ENCODE data around the gene GJD2.

The GJD2 gene

GRCh38 chr15:34724481-34724880 lies 30.3 kb downstream of the GJD2 start:
- Mint-ChIP-seq H3K27ac (no peak overlapping the region), H3K9me3 (no peaks in the 10 kb centered on the region), H3K4me3 (no peak overlapping the region), H3K4me1 (ENCODE audit: low read depth) (peaks cover 3% of the 10 kb centered on the region), H3K27me3 (peaks cover 76% of the 10 kb centered on the region), H3K36me3 (ENCODE audit: low read depth) (no peaks in the 10 kb centered on the region)
- no peak for DNase-seq

- Mint-ChIP-seq H3K4me3 (no peak overlapping the region), H3K27ac (no peak overlapping the region)
Measured at GRCh38 chr15:34722439-34722836, 32.4 kb downstream of the GJD2 start.

GRCh38 chr15:34721802-34722438 lies 32.9 kb downstream of the GJD2 start:
- H3K4me1 Mint-ChIP-seq (ENCODE audit: low read depth), result peaks cover 3% of the 10 kb centered on the region
- H3K27ac Mint-ChIP-seq, result no peak overlapping the region
- H3K36me3 Mint-ChIP-seq (ENCODE audit: low read depth), result no peaks in the 10 kb centered on the region
- H3K4me3 Mint-ChIP-seq, result no peak overlapping the region
- DNase-seq, result no peak
- peaks cover 69% of the 10 kb centered on the region for H3K27me3 Mint-ChIP-seq
- H3K9me3 Mint-ChIP-seq, result no peaks in the 10 kb centered on the region

More at GRCh38 chr15:34722439-34722836, 32.4 kb downstream of the GJD2 start:
- H3K4me1 Mint-ChIP-seq (ENCODE audit: low read depth), result peaks cover 3% of the 10 kb centered on the region
- H3K36me3 Mint-ChIP-seq (ENCODE audit: low read depth), result no peaks in the 10 kb centered on the region
- H3K9me3 Mint-ChIP-seq, result no peaks in the 10 kb centered on the region
- DNase-seq, result no peak
- H3K27me3 Mint-ChIP-seq, result peaks cover 73% of the 10 kb centered on the region

GRCh38 chr15:34721157-34721801 lies 33.5 kb downstream of the GJD2 start:
- no peak for DNase-seq
- no peaks in the 10 kb centered on the region for H3K36me3 Mint-ChIP-seq (ENCODE audit: low read depth)
- H3K4me3 Mint-ChIP-seq, result no peak overlapping the region
- peaks cover 3% of the 10 kb centered on the region for H3K4me1 Mint-ChIP-seq (ENCODE audit: low read depth)
- no peak overlapping the region for H3K27ac Mint-ChIP-seq
- H3K27me3 Mint-ChIP-seq, result peaks cover 66% of the 10 kb centered on the region
- H3K9me3 Mint-ChIP-seq, result no peaks in the 10 kb centered on the region

- no peak overlapping the region for H3K27ac Mint-ChIP-seq
- no peaks in the 10 kb centered on the region for H3K36me3 Mint-ChIP-seq (ENCODE audit: low read depth)
- no peak for DNase-seq
- no peaks in the 10 kb centered on the region for H3K9me3 Mint-ChIP-seq
- H3K4me3 Mint-ChIP-seq, result no peak overlapping the region
- peaks cover 53% of the 10 kb centered on the region for H3K27me3 Mint-ChIP-seq
- peaks cover 3% of the 10 kb centered on the region for H3K4me1 Mint-ChIP-seq (ENCODE audit: low read depth)
Measured at GRCh38 chr15:34719695-34720094, 35.1 kb downstream of the GJD2 start.

GRCh38 chr15:34718681-34719665 lies 35.8 kb downstream of the GJD2 start:
- H3K9me3 Mint-ChIP-seq, result no peaks in the 10 kb centered on the region
- H3K27ac Mint-ChIP-seq, result no peak overlapping the region
- peaks cover 3% of the 10 kb centered on the region for H3K4me1 Mint-ChIP-seq (ENCODE audit: low read depth)
- H3K4me3 Mint-ChIP-seq, result no peak overlapping the region
- H3K36me3 Mint-ChIP-seq (ENCODE audit: low read depth), result no peaks in the 10 kb centered on the region
- no peak for DNase-seq
- peaks cover 51% of the 10 kb centered on the region for H3K27me3 Mint-ChIP-seq

DNA sequence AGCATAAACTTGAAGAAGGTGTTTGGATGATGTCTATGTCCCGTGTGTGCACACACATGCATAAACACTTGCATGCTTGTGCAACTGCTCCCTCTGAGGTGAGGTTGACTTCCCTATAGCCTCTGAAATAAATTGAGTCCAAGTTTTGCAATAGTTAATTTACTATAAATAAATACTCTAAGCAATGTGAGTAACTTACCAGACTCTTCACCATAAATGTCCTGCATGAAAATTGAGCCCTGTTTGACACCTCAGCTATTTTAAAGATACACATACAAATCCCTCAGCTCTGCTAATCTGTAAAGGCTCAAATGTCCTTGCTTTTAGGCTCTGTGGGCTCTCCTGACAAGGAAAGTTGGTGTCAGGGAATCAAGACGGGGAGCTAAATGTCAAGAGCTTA lies 37.1 kb downstream of the GJD2 start:
- no peak overlapping the region for H3K4me3 Mint-ChIP-seq
- no peak overlapping the region for H3K27ac Mint-ChIP-seq
- no peaks in the 10 kb centered on the region for H3K36me3 Mint-ChIP-seq (ENCODE audit: low read depth)
- peaks cover 48% of the 10 kb centered on the region for H3K27me3 Mint-ChIP-seq
- no peaks in the 10 kb centered on the region for H3K9me3 Mint-ChIP-seq
- DNase-seq, result no peak
- peaks cover 3% of the 10 kb centered on the region for H3K4me1 Mint-ChIP-seq (ENCODE audit: low read depth)

DNA sequence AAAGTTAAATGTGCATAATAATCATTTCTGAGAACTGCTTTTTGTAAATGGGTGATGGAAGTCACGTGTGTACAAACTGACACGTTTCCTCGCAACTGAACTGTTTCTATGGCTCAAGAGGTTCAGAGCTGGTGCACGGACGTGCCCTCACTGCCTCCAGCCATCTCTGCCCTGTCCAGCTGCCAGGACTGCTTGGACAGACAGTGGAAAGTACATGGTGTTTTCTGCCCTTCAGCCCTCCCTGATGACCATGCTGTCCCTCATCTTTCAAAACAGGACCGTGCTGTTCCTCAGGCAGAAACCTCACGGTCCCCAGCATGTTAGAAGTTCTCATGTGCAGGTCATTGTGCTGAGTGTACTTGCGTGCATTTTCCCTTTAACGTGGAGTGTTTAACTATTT lies 38.7 kb downstream of the GJD2 start:
- H3K27ac Mint-ChIP-seq, result no peak overlapping the region
- no peak overlapping the region for H3K4me3 Mint-ChIP-seq
- DNase-seq, result no peak
- H3K36me3 Mint-ChIP-seq (ENCODE audit: low read depth), result no peaks in the 10 kb centered on the region
- H3K9me3 Mint-ChIP-seq, result no peaks in the 10 kb centered on the region
- H3K4me1 Mint-ChIP-seq (ENCODE audit: low read depth), result no peaks in the 10 kb centered on the region
- H3K27me3 Mint-ChIP-seq, result peaks cover 44% of the 10 kb centered on the region

DNA sequence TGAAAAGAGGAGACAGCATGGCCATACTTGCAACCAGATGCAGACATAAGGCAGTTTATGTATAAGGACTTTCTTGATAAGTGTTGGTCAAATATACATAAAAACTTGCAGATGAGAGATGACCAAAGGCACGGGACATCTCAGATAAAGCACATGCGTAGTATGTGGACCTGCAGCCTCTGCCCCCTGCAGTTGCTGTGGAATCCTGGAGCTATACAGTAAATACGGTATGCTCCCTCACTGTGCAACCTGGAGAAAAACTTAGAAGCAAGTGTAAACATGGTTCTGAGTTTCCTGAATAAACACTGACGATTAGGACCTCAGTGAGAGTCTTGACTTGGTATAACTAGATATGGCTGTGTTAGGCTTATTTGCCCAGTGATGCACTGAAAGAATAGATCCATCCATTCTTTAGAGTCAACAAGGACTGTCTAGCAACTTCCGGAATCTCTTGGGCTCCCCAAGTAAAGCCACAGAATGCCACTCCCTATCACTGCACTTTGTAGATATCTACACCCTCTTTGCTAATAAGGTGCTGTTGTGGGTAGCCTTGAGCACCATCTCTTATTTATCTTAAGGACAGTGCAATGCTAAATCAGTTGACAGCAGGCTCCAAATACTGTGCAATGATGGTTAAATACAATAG lies 40.2 kb downstream of the GJD2 start:
- Mint-ChIP-seq H3K4me3 (no peak overlapping the region), H3K27me3 (peaks cover 34% of the 10 kb centered on the region), H3K4me1 (ENCODE audit: low read depth) (no peaks in the 10 kb centered on the region), H3K9me3 (no peaks in the 10 kb centered on the region), H3K36me3 (ENCODE audit: low read depth) (no peaks in the 10 kb centered on the region), H3K27ac (no peak overlapping the region)
- no peak for DNase-seq

GRCh38 chr15:34713635-34714034 lies 41.2 kb downstream of the GJD2 start:
- no peak overlapping the region for H3K4me3 Mint-ChIP-seq
- no peaks in the 10 kb centered on the region for H3K36me3 Mint-ChIP-seq (ENCODE audit: low read depth)
- H3K27ac Mint-ChIP-seq, result no peak overlapping the region
- no peak for DNase-seq
- no peaks in the 10 kb centered on the region for H3K9me3 Mint-ChIP-seq
- H3K4me1 Mint-ChIP-seq (ENCODE audit: low read depth), result no peaks in the 10 kb centered on the region
- H3K27me3 Mint-ChIP-seq, result peaks cover 41% of the 10 kb centered on the region

DNA sequence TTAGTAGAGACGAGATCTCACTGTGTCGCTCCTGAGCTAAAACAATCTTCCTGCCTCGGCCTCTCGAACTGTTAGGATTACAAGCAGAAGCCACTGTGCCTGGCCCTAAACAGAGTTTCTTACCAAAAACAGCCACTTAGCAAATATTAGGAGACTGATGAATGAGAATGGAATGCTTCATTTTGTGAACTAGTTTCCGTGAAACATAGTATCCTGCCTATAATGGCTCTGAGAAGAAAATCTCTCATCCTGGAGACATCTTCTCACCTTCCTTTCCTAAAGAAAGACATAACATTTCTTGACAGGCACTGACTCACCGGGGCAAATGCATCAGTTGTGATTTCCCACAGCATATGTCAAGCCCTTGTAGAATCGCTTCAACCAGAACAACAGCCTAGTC lies 44.9 kb downstream of the GJD2 start:
- DNase-seq, result no peak
- Mint-ChIP-seq H3K9me3 (no peaks in the 10 kb centered on the region), H3K4me3 (no peak overlapping the region), H3K27ac (no peak overlapping the region), H3K27me3 (peaks cover 53% of the 10 kb centered on the region), H3K36me3 (ENCODE audit: low read depth) (no peaks in the 10 kb centered on the region), H3K4me1 (ENCODE audit: low read depth) (no peaks in the 10 kb centered on the region)

- H3K9me3 Mint-ChIP-seq, result no peaks in the 10 kb centered on the region
- DNase-seq, result no peak
- no peak overlapping the region for H3K4me3 Mint-ChIP-seq
- H3K4me1 Mint-ChIP-seq (ENCODE audit: low read depth), result no peaks in the 10 kb centered on the region
- peaks cover 64% of the 10 kb centered on the region for H3K27me3 Mint-ChIP-seq
- H3K36me3 Mint-ChIP-seq (ENCODE audit: low read depth), result no peaks in the 10 kb centered on the region
- no peak overlapping the region for H3K27ac Mint-ChIP-seq
Measured at GRCh38 chr15:34708422-34708821, 46.4 kb downstream of the GJD2 start.

GRCh38 chr15:34701536-34701935 lies 53.3 kb downstream of the GJD2 start:
- DNase-seq, result no peak
- Mint-ChIP-seq H3K27ac (no peak overlapping the region), H3K36me3 (ENCODE audit: low read depth) (no peaks in the 10 kb centered on the region), H3K9me3 (no peaks in the 10 kb centered on the region), H3K27me3 (peaks cover 50% of the 10 kb centered on the region), H3K4me1 (ENCODE audit: low read depth) (no peaks in the 10 kb centered on the region), H3K4me3 (no peak overlapping the region)

All from activated T-cell treated with anti-CD3 and anti-CD28 coated beads, Interleukin-2, amount 50 U/mL, for 24 hours (primary cell).